ENCODE measurements around the gene DPP10.

The DPP10 gene

GRCh38 chr2:114857196-114857595 lies 414.8 kb downstream of the DPP10 start:
- no peak for TF ChIP-seq CTCF (conservative IDR thresholded peaks at IDR 0.05)
- H3K27ac ChIP-seq = no peak overlapping the region

- no peak for TF ChIP-seq CTCF (conservative IDR thresholded peaks at IDR 0.05)
- no peak overlapping the region for H3K27ac ChIP-seq
These were observed 417.5 kb downstream of the DPP10 start for GRCh38 chr2:114859726-114860510.

- H3K27ac ChIP-seq = no peak overlapping the region
- no peak for TF ChIP-seq CTCF (conservative IDR thresholded peaks at IDR 0.05)
These were observed 419.8 kb downstream of the DPP10 start for GRCh38 chr2:114862243-114862642.

GRCh38 chr2:114864901-114865300 lies 422.5 kb downstream of the DPP10 start:
- H3K27ac ChIP-seq = no peak overlapping the region
- TF ChIP-seq CTCF (conservative IDR thresholded peaks at IDR 0.05) = no peak

- no peak overlapping the region for H3K27ac ChIP-seq
- no peak for TF ChIP-seq CTCF (conservative IDR thresholded peaks at IDR 0.05)
These were observed 437.6 kb downstream of the DPP10 start for GRCh38 chr2:114880046-114880445.

GRCh38 chr2:114919985-114920384 lies 477.5 kb downstream of the DPP10 start:
- H3K27ac ChIP-seq = no peak overlapping the region
- no peak for TF ChIP-seq CTCF (conservative IDR thresholded peaks at IDR 0.05)

- no peak for TF ChIP-seq CTCF (conservative IDR thresholded peaks at IDR 0.05)
These were observed 479.6 kb downstream of the DPP10 start for GRCh38 chr2:114922076-114922475.

More at GRCh38 chr2:114922076-114922475, 479.6 kb downstream of the DPP10 start:
- H3K27ac ChIP-seq = no peak overlapping the region
